ENCODE data around the gene MEGF8. TPM values are rescaled to one million over a fixed set of nuclear protein-coding genes. Genes with fewer than 3 reads are reported as not detected.

MEGF8 gene
- total and polyA plus RNA-seq, 2 of the 13 experiments (the other 11 are each of a cell fraction or from before 2014, with no cell fraction given), result 4.0 to 8.8 TPM

DNA sequence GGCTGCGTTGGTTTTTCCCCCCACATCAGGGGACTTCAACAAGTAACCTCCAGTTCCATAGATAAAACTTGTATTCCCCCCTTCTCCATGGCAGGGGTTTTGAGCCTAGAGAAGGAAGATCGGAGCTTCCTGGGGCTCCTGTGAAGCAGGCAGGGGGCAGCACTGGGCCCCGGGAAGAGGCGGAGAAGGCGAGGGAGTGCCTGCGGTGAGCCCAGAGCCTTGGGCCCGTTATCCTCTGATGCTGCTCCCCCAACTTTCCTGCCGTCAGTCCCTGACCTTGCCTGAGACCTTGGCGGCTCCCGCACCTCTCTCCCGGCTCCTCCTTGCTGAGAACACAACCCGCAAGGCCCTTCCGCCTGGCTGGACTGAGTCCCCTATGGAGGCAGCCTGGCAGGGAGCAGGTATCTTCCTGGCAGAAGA, 99.3 kb downstream of the MEGF8 start (continued):
- no peak for TF ChIP-seq SNRNP70 (IDR thresholded peaks at IDR 0.05; ENCODE audit: low read depth, low read length)

DNA sequence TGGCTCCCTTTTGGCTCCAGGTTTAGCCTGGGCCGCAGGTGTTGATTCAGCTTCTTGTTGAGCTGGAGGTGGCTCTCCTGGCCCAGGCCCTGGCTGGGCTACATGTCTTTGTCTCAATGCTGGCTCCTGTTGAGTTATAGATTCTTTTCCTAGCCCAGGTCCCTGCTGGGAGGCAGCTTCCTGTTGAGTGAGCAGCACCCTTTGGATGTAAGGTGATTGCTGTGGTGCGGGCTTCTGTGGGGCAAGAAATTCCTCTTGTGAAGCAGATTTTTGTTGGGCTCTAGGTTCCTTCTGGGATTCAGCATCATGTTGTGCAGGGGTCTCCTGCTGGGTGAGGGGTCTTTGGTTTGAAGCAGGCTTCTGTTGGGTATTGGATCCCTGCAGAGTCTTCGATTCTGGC, 101.2 kb downstream of the MEGF8 start:
- FAIRE-seq (no peak), DNase-seq (ENCODE audit: low spot score) (no peak), ATAC-seq (no peak)
- peaks cover 48% of the 10 kb centered on the region for H3K4me1 ChIP-seq (ENCODE audit: insufficient read depth, low read length)
- 29% methylated on average over 1 of the region's 3 CpGs for WGBS (ENCODE audit: low lambda C conversion rate)
- ChIA-PET CTCF (ENCODE audit: low intra/inter-chr PET ratio, low total read pairs) (no interaction called here), POLR2A (interaction anchor here (1.4 kb wide), 1 partner anchor 14 kb away, joined by 4 read pairs; no protein-coding TSS in a partner anchor)
- H3K36me3 ChIP-seq (replicated peaks in 1 of 2; ENCODE audit: control insufficient read depth in 1 of 2, insufficient read depth in 2 of 2, low read length in 2 of 2), result no peaks in the 10 kb centered on the region
- H3K4me2 ChIP-seq (ENCODE audit: low read depth, low read length), result peak overlapping the region; percentile 9; the same call in 1 of the 2 replicates
- H3K9ac ChIP-seq (ENCODE audit: insufficient read depth, low read depth, low read length), result no peak overlapping the region
- intact Hi-C loops (cut with micrococcal nuclease; ENCODE audit: unreplicated experiment) (no loop called here), in situ Hi-C loops (cut with HindIII; ENCODE audit: extremely low pct_ligation_motif_present, low pct_unique_long_range_greater_than_20kb) (no loop called here)
- no peaks in the 10 kb centered on the region for H4K20me1 ChIP-seq (ENCODE audit: insufficient read depth, low read length)
- TF ChIP-seq MTA3 (CRISPR knock-in tag; IDR thresholded peaks at IDR 0.05), result no peak
- no TSS peak for BruUV-seq (replicated peaks)
- peaks cover 4 to 26% of the 10 kb centered on the region in 2 experiments; a peak in 4 of 5 replicates for H3K27me3 ChIP-seq (ENCODE audit: control insufficient read depth in 1 of 2, insufficient read depth in 2 of 2, low read length in 2 of 2)
- H2AFZ ChIP-seq (ENCODE audit: low read length), result peak overlapping the region; percentile 17
- H3K9me3 ChIP-seq (ENCODE audit: low read length), result no peaks in the 10 kb centered on the region
- no peaks in the 10 kb centered on the region for H3K79me2 ChIP-seq (ENCODE audit: insufficient read depth, low read length)
- no peak overlapping the region for H3K4me3 ChIP-seq (replicated peaks in 1 of 3; ENCODE audit: insufficient read depth in 1 of 3, low read depth in 2 of 3, low read length in 3 of 3)
- no peak overlapping the region for H3K27ac ChIP-seq (ENCODE audit: extremely low read length, insufficient read depth, low read length)

- Histone ChIP-seq H3K4me2 (ENCODE audit: low read depth, low read length) (peak within 1 kb of the TSS; percentile 9; the same call in 1 of the 2 replicates), H2AFZ (ENCODE audit: low read length) (peak within 1 kb of the TSS; percentile 17), H4K20me1 (ENCODE audit: insufficient read depth, low read length) (no peaks in the 10 kb centered on the region), H3K79me2 (ENCODE audit: insufficient read depth, low read length) (no peaks in the 10 kb centered on the region), H3K4me1 (ENCODE audit: insufficient read depth, low read length) (peaks cover 43% of the 10 kb centered on the region), H3K4me3 (replicated peaks in 1 of 3; ENCODE audit: insufficient read depth in 1 of 3, low read depth in 2 of 3, low read length in 3 of 3) (no peak within 1 kb of the TSS), H3K27me3 (ENCODE audit: control insufficient read depth in 1 of 2, insufficient read depth in 2 of 2, low read length in 2 of 2) (peaks cover 2 to 20% of the 10 kb centered on the region in 2 experiments; a peak in 4 of 5 replicates), H3K27ac (ENCODE audit: extremely low read length, insufficient read depth, low read length) (no peak within 1 kb of the TSS), H3K9ac (ENCODE audit: insufficient read depth, low read depth, low read length) (no peak within 1 kb of the TSS), H3K9me3 (ENCODE audit: low read length) (no peaks in the 10 kb centered on the region), H3K36me3 (replicated peaks in 1 of 2; ENCODE audit: control insufficient read depth in 1 of 2, insufficient read depth in 2 of 2, low read length in 2 of 2) (no peaks in the 10 kb centered on the region)
- no peak for FAIRE-seq
- POLR2A ChIA-PET, result interaction anchor here (1.4 kb wide), 1 partner anchor 13 kb away, joined by 4 read pairs; no protein-coding TSS in a partner anchor
- TF ChIP-seq TGIF2 (CRISPR knock-in tag; IDR thresholded peaks at IDR 0.05), result no peak
- no peak for TF ChIP-seq RCOR2 (CRISPR knock-in tag; IDR thresholded peaks at IDR 0.05)
- no peak for TF ChIP-seq SNRNP70 (IDR thresholded peaks at IDR 0.05; ENCODE audit: low read depth, low read length)
- no peak for TF ChIP-seq U2AF2 (IDR thresholded peaks at IDR 0.05; ENCODE audit: low read depth, low read length)
- TF ChIP-seq XRCC5 (optimal IDR thresholded peaks at IDR 0.05; ENCODE audit: low read length), result no peak
- TF ChIP-seq ZNF607 (CRISPR knock-in tag; IDR thresholded peaks at IDR 0.05; ENCODE audit: borderline replicate concordance), result no peak
- TF ChIP-seq ATF4 (CRISPR knock-in tag; IDR thresholded peaks at IDR 0.05), result no peak
- TF ChIP-seq ISX (CRISPR knock-in tag; conservative IDR thresholded peaks at IDR 0.05), result no peak
- WGBS (ENCODE audit: low lambda C conversion rate), result 54% methylated on average over 4 of the region's 4 CpGs
- CTCF ChIA-PET (ENCODE audit: low intra/inter-chr PET ratio, low total read pairs), result no interaction called here
- ATAC-seq, result no peak
- DNase-seq (ENCODE audit: low spot score), result no peak
- BruUV-seq (replicated peaks), result no TSS peak
- in situ Hi-C loops (cut with HindIII; ENCODE audit: extremely low pct_ligation_motif_present, low pct_unique_long_range_greater_than_20kb) (no loop called here), intact Hi-C loops (cut with micrococcal nuclease; ENCODE audit: unreplicated experiment) (no loop called here)
Observed at GRCh38 chr19:42427313-42427712, 101.9 kb downstream of the MEGF8 start, which contains the start of gene LIPE. TSS of gene LIPE (minus strand) at chr19:42427388. CDS start at chr19:42427149, 239 bp downstream.
